Dedifferentiated amniotic fluid mesenchymal stem cell (primary cell): ENCODE data around the gene UBR2.
A peak's percentile ranks its signal among the peaks of the same experiment; 100 is the strongest.

Source experiments
- DNase-seq: peaks from one replicate; pipeline ENCODE4 v3.0.0-alpha.2; 2016; ENCODE audit errors: extremely low spot score

The UBR2 gene

GRCh38 chr6:42563697-42564505, at the start of gene UBR2:
Gene UBR2, plus strand, starts transcription at chr6:42564029. Its CDS starts 291 bp downstream, at chr6:42564320.
- DNase-seq: peak; percentile 99

- no peak for DNase-seq
Observed at GRCh38 chr6:42514745-42515144, 49.1 kb upstream of the UBR2 start.

- no peak for DNase-seq
Observed at GRCh38 chr6:42519779-42520178, 44.0 kb upstream of the UBR2 start.

GRCh38 chr6:42520786-42521607, 42.8 kb upstream of the UBR2 start:
- DNase-seq: no peak

- no peak for DNase-seq
Observed at GRCh38 chr6:42522036-42522435, 41.8 kb upstream of the UBR2 start.

- DNase-seq: no peak
Observed at GRCh38 chr6:42522942-42523814, 40.7 kb upstream of the UBR2 start.

GRCh38 chr6:42525206-42525605, 38.6 kb upstream of the UBR2 start:
- DNase-seq: no peak

- DNase-seq: no peak
Observed at GRCh38 chr6:42526616-42527015, 37.2 kb upstream of the UBR2 start.

GRCh38 chr6:42527204-42527603, 36.6 kb upstream of the UBR2 start:
- no peak for DNase-seq

GRCh38 chr6:42530296-42530695, 33.5 kb upstream of the UBR2 start:
- no peak for DNase-seq

- DNase-seq: no peak
Observed at GRCh38 chr6:42530751-42531150, 33.1 kb upstream of the UBR2 start.

GRCh38 chr6:42532038-42532669, 31.7 kb upstream of the UBR2 start:
- peak; percentile 71 for DNase-seq

GRCh38 chr6:42533794-42534193, 30.0 kb upstream of the UBR2 start:
- no peak for DNase-seq

GRCh38 chr6:42537536-42537935, 26.3 kb upstream of the UBR2 start:
- DNase-seq: no peak

GRCh38 chr6:42539135-42539534, 24.7 kb upstream of the UBR2 start:
- no peak for DNase-seq

GRCh38 chr6:42545226-42545773, 18.5 kb upstream of the UBR2 start:
- no peak for DNase-seq

GRCh38 chr6:42547407-42548329, 16.2 kb upstream of the UBR2 start:
- DNase-seq: peak; percentile 67

- DNase-seq: no peak
Observed at GRCh38 chr6:42550277-42550676, 13.6 kb upstream of the UBR2 start.

- no peak for DNase-seq
Observed at GRCh38 chr6:42551217-42551616, 12.6 kb upstream of the UBR2 start.

GRCh38 chr6:42552380-42552779, 11.4 kb upstream of the UBR2 start:
- DNase-seq: no peak
